ENCODE data around the gene DRAM1. TPM values are rescaled to one million over a fixed set of nuclear protein-coding genes. Genes with fewer than 3 reads are reported as not detected.

The DRAM1 gene
- total and polyA plus RNA-seq, 10 of the 15 experiments (the other 5 are each of a cell fraction or from before 2014, with no cell fraction given): 22.4 to 91.5 (median 41.4) TPM

- TF ChIP-seq SKIL (IDR thresholded peaks at IDR 0.05; ENCODE audit: low read depth, poor library complexity, severe bottlenecking) (no peak), EP300 (IDR thresholded peaks at IDR 0.05; ENCODE audit: borderline replicate concordance in 1 of 2, control insufficient read depth in 1 of 2, low read depth in 2 of 2, low read length in 2 of 2) (no peak), POU2F2 (IDR thresholded peaks at IDR 0.05; ENCODE audit: borderline replicate concordance, low read depth, low read length) (no peak), HSF1 (IDR thresholded peaks at IDR 0.05; ENCODE audit: low read depth, low read length) (no peak), EGR1 (IDR thresholded peaks at IDR 0.05; ENCODE audit: borderline replicate concordance in 1 of 2, low read depth in 2 of 2, low read length in 2 of 2) (no peak), E2F8 (IDR thresholded peaks at IDR 0.05; ENCODE audit: low read depth, partially characterized antibody) (no peak), FOXK2 (IDR thresholded peaks at IDR 0.05) (no peak), RBBP5 (conservative IDR thresholded peaks at IDR 0.05) (no peak), NRF1 (conservative IDR thresholded peaks at IDR 0.05; ENCODE audit: low read depth, low read length) (no peak), TARDBP (IDR thresholded peaks at IDR 0.05; ENCODE audit: borderline replicate concordance) (no peak), GATAD2B (conservative IDR thresholded peaks at IDR 0.05; ENCODE audit: low read depth) (no peak)
Observed at GRCh38 chr12:101948365-101948764, 71.0 kb downstream of the DRAM1 start (continued).
